GM12875 (cell line): ENCODE measurements around the gene OPRM1.
"Not testable (repeated sequence)": the region's sequence is repeated elsewhere in the genome, so short reads cannot be mapped to it uniquely, and the experiment has no call there.

Experiments used
- H3K4me3 ChIP-seq: one replicate; pipeline ENCODE4 v1.5.1; 2011; ENCODE audit warnings: low read depth, low read length, control low read depth
- CTCF ChIP-seq: IDR thresholded peaks from 2 replicates; pipeline ENCODE4 v1.5.1; 2011; ENCODE audit warnings: low read depth, mild to moderate bottlenecking, control low read depth, inconsistent platforms, low read length, moderate library complexity, borderline replicate concordance; ENCODE audit not compliant: insufficient read depth

Gene OPRM1

GRCh38 chr6:154234019-154234772, 195.2 kb downstream of the OPRM1 start:
- H3K4me3 ChIP-seq: no peak overlapping the region
- no peak for TF ChIP-seq CTCF

- TF ChIP-seq CTCF: no peak
- no peak overlapping the region for H3K4me3 ChIP-seq
These were observed 197.7 kb downstream of the OPRM1 start for GRCh38 chr6:154236646-154237301.

- no peak overlapping the region for H3K4me3 ChIP-seq
- no peak for TF ChIP-seq CTCF
These were observed 199.8 kb downstream of the OPRM1 start for GRCh38 chr6:154238831-154239230.

- TF ChIP-seq CTCF: no peak
These were observed 200.4 kb downstream of the OPRM1 start for GRCh38 chr6:154239392-154239791.

GRCh38 chr6:154241061-154241460, 202.0 kb downstream of the OPRM1 start:
- not testable (repeated sequence) for H3K4me3 ChIP-seq

More at GRCh38 chr6:154239392-154239791, 200.4 kb downstream of the OPRM1 start:
- no peak overlapping the region for H3K4me3 ChIP-seq

GRCh38 chr6:154241581-154241980, 202.5 kb downstream of the OPRM1 start:
- no peak for TF ChIP-seq CTCF
- no peak overlapping the region for H3K4me3 ChIP-seq

- no peak overlapping the region for H3K4me3 ChIP-seq
These were observed 203.7 kb downstream of the OPRM1 start for GRCh38 chr6:154242617-154243357.

More at GRCh38 chr6:154242617-154243357, 203.7 kb downstream of the OPRM1 start:
- TF ChIP-seq CTCF: no peak
